IPS-18c (cell line): ENCODE data around the gene SNX19.

Experiments used
- H3K4me3 ChIP-seq: 2 replicates; pipeline ENCODE4 v1.7.0; 2013; ENCODE audit warnings: low read depth, mild to moderate bottlenecking, low read length, moderate library complexity; ENCODE audit not compliant: insufficient read depth
- H3K9me3 ChIP-seq: one replicate; pipeline ENCODE4 v1.6.1; 2013; ENCODE audit warnings: mild to moderate bottlenecking, low read length, moderate library complexity; ENCODE audit not compliant: control insufficient read depth, insufficient read depth

The SNX19 gene

GRCh38 chr11:130832566-130833425 lies 83.5 kb downstream of the SNX19 start:
- Histone ChIP-seq H3K4me3 (no peak overlapping the region), H3K9me3 (peaks cover 2% of the 10 kb centered on the region)

GRCh38 chr11:130831976-130832375 lies 84.3 kb downstream of the SNX19 start:
- peaks cover 2% of the 10 kb centered on the region for H3K9me3 ChIP-seq

GRCh38 chr11:130831506-130831905 lies 84.8 kb downstream of the SNX19 start:
- no peak overlapping the region for H3K4me3 ChIP-seq
- H3K9me3 ChIP-seq = peaks cover 2% of the 10 kb centered on the region

More at GRCh38 chr11:130831976-130832375, 84.3 kb downstream of the SNX19 start:
- no peak overlapping the region for H3K4me3 ChIP-seq

- Histone ChIP-seq H3K4me3 (no peak overlapping the region), H3K9me3 (peaks cover 2% of the 10 kb centered on the region)
Measured at GRCh38 chr11:130830566-130830965, 85.7 kb downstream of the SNX19 start.

GRCh38 chr11:130829920-130830511 lies 86.3 kb downstream of the SNX19 start:
- no peak overlapping the region for H3K4me3 ChIP-seq
- H3K9me3 ChIP-seq = peaks cover 2% of the 10 kb centered on the region

GRCh38 chr11:130828741-130829140 lies 87.5 kb downstream of the SNX19 start:
- Histone ChIP-seq H3K4me3 (no peak overlapping the region), H3K9me3 (no peaks in the 10 kb centered on the region)

GRCh38 chr11:130827451-130828377 lies 88.6 kb downstream of the SNX19 start:
- H3K9me3 ChIP-seq = no peaks in the 10 kb centered on the region
- H3K4me3 ChIP-seq = no peak overlapping the region

GRCh38 chr11:130826572-130826971 lies 89.7 kb downstream of the SNX19 start:
- Histone ChIP-seq H3K4me3 (no peak overlapping the region), H3K9me3 (no peaks in the 10 kb centered on the region)

GRCh38 chr11:130825983-130826382 lies 90.3 kb downstream of the SNX19 start:
- H3K9me3 ChIP-seq = no peaks in the 10 kb centered on the region
- no peak overlapping the region for H3K4me3 ChIP-seq

- H3K9me3 ChIP-seq = no peaks in the 10 kb centered on the region
- no peak overlapping the region for H3K4me3 ChIP-seq
Measured at GRCh38 chr11:130825561-130825960, 90.7 kb downstream of the SNX19 start.
